ENCODE measurements around the gene FPR3. TPM values are rescaled to one million over a fixed set of nuclear protein-coding genes. Genes with fewer than 3 reads are reported as not detected.
"Not testable (repeated sequence)": the region's sequence is repeated elsewhere in the genome, so short reads cannot be mapped to it uniquely, and the experiment has no call there.

FPR3 gene
- total RNA-seq, 1 donor, result not detected

DNA sequence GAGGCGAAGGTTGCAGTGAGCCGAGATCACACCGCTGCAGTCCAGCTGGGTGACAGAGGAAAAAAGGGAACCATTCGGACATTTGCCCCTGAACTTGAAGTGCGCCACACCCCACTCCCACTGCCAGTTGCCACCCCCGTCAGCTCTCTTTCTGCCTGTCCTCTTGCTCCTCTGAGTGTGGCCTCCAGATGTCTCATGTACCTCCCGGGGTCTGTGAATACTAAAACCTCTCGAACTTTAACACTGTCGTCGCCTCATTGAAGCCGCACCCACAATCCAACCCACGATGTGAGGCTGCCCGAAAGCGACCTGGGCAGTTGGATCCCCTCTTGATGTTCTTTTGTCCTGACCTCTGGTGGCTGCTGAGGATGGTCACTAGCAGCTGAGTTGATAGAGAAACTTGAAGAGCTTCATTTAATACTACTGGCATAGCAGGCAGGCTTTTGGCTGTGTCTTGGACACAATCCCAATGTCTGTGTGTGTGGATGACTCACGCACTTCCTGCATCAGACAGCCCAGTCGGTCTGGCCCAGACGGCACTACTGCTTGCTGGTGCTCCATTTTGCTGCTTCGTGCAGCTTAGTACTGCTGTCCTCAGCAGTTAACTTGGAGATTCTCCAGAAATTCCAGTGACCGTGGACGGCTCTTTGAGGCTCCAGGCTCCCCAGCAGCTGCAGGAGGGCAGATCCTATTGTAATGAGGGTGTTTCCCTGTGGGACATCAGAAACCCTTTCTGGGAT, 4.2 kb downstream of the FPR3 start:
- no peak overlapping the region for H3K4me3 ChIP-seq (ENCODE audit: low read depth, low read length)
- peak; percentile 98 for DNase-seq (ENCODE audit: low read depth)
- TF ChIP-seq, protein P1, sequence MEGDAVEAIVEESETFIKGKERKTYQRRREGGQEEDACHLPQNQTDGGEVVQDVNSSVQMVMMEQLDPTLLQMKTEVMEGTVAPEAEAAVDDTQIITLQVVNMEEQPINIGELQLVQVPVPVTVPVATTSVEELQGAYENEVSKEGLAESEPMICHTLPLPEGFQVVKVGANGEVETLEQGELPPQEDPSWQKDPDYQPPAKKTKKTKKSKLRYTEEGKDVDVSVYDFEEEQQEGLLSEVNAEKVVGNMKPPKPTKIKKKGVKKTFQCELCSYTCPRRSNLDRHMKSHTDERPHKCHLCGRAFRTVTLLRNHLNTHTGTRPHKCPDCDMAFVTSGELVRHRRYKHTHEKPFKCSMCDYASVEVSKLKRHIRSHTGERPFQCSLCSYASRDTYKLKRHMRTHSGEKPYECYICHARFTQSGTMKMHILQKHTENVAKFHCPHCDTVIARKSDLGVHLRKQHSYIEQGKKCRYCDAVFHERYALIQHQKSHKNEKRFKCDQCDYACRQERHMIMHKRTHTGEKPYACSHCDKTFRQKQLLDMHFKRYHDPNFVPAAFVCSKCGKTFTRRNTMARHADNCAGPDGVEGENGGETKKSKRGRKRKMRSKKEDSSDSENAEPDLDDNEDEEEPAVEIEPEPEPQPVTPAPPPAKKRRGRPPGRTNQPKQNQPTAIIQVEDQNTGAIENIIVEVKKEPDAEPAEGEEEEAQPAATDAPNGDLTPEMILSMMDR (IDR thresholded peaks at IDR 0.05; ENCODE audit: insufficient read depth, low read depth, low read length), result peak; percentile 21

DNA sequence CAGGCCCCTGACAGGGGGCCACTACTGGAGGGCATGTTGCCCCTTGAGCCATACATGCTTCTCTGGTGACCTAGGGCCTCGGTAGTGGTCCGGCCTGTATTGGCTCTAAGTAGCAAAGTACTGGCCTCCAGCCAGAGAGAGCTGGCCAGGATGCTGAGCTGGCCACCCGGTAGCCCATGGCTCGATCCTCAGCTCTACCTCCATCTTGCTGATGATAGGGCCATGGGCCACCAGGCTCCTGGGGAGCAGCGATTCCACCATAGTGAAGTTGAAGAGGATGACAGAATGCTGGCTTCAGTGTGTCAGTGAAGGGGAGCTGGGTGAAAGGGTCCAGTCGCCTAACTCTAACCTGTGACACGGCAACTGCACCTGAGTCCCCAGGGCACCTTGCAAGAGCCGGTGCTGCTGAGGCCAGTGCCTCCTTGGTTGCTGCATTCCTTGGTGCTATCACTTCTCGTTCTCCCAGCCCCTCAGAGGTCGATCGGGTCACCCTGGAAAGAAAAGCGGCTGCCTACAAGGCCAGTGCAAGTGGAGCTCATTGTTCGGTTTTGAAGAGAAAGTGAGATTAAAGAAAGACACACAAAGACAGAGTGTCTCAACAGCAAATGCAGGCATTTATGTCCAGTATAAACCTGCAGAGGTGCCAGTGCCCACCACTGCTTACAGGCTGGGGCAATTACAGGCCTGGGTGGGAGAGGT, 5.0 kb downstream of the FPR3 start:
- TF ChIP-seq, protein P1 (IDR thresholded peaks at IDR 0.05; ENCODE audit: insufficient read depth, low read depth, low read length), result no peak
- no peak overlapping the region for H3K4me3 ChIP-seq (ENCODE audit: low read depth, low read length)
- DNase-seq (ENCODE audit: low read depth), result no peak

DNA sequence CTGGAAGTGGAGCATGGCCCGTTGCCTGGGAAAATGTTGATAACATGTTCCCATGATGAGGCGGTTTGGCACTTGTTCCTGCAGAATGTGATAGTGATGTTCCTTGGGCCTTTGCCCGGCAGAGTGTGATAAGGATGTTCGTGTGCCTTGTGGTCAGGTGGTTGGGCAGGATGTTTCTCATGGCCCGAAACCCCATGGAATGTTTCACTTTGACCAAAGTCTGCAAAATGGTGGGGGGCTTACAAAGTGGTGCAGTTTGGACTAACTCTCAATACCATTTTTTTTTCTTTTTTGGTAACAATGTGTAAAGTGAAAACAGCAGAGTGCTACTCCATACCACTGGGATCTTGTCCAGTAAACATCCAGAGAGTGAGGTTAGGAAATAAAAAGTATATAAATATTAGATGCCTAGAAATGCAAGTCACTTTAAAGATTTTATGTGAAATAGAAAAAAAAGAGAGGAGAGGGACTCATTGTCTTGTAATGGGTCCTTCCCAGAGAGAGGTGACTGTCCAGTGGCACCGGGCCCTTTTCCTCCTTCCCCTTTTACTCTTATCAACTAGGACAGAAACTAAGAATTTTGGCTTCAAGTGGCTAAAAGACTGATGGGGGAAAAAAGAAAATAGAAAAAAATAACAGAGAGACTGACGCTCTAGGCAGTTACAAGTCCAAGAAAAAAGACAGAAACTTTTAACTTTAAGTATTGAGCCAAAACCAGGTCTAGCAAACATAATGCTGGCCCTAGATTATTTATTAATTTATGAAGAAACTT, 5.7 kb downstream of the FPR3 start:
- TF ChIP-seq, protein P1 (IDR thresholded peaks at IDR 0.05; ENCODE audit: insufficient read depth, low read depth, low read length), result no peak
- DNase-seq (ENCODE audit: low read depth), result peak; percentile 99
- no peak overlapping the region for H3K4me3 ChIP-seq (ENCODE audit: low read depth, low read length)

DNA sequence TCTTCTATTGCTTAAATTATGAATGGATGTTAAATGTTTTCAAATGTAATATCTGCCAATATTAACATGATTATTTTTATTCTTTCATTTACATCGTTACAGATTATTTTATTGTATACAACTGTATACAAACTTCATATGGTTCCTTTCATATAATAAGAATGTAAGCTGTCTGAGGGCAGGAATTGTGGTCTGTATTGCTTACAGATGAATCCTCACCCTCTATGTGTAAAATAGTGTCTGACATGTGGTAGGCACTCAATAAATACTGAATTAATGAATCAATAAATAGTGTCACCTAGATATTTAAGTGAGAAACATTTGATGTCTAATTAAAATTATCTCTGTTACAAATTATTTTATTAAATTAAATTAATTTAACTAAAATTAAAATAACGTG, 7.8 kb downstream of the FPR3 start:
- TF ChIP-seq, protein P1 (IDR thresholded peaks at IDR 0.05; ENCODE audit: insufficient read depth, low read depth, low read length), result no peak
- H3K4me3 ChIP-seq (ENCODE audit: low read depth, low read length), result no peak overlapping the region
- no peak for DNase-seq (ENCODE audit: low read depth)

DNA sequence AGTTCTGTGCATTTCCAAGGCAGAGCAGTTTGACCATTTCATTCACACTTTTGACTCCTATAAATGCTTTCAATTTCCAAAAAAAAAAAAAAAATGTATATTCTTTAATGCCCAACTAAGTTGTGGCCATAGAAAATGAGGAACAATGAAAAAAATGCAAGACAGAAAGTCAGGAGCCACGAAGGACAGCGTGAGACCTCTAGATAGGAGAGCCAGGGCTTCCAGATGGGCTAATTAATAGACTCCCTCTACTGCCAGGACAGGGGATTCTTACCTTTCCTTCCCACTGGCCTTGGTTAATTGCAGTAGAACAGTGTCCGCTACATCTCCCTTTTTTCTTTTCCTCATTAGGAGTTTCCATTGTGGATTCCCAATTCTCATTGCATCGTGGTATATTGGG, 8.6 kb downstream of the FPR3 start:
- H3K4me3 ChIP-seq (ENCODE audit: low read depth, low read length), result no peak overlapping the region
- TF ChIP-seq, protein P1 (IDR thresholded peaks at IDR 0.05; ENCODE audit: insufficient read depth, low read depth, low read length), result no peak
- no peak for DNase-seq (ENCODE audit: low read depth)

DNA sequence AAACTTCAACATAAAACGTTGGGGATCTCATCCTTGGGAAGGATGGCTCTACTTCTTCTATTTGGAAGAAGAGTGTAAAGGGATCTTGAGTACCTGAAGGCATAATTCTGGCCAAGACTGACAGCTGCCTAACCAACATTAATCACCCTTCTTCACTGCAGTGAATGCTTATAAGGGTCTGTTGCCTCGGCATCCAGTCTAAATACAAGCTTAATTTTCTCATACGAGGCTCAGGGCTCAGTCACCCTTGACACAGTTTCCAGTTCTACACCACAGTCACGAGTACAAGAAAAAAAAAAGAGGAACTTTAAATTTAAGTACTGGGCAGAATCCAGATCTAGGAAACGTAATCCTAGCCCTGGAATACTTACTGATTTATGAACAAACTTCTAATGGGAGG, 9.0 kb downstream of the FPR3 start:
- DNase-seq (ENCODE audit: low read depth), result no peak
- H3K4me3 ChIP-seq (ENCODE audit: low read depth, low read length), result no peak overlapping the region
- TF ChIP-seq, protein P1 (IDR thresholded peaks at IDR 0.05; ENCODE audit: insufficient read depth, low read depth, low read length), result no peak

DNA sequence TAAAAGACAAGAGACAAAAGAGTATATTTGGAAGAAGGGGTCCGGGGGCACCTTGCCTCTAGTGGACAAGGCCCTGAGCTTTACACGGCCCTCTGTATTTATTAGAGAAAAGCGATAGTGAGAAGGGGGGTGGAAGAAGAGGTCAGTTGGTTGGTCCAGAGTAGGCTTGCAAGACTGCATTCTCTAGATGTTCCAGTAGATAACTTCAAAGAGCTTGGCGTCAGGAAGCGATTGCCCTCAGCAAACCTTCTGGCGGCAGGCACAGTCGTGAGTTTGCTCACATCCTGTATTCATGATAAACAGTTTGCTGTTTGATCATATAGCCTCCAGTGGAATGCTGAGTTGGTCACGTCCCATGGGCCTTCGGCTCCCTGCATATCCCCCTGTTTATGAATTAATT, 9.8 kb downstream of the FPR3 start:
- H3K4me3 ChIP-seq (ENCODE audit: low read depth, low read length), result not testable (repeated sequence)
- DNase-seq (ENCODE audit: low read depth), result peak; percentile 94

DNA sequence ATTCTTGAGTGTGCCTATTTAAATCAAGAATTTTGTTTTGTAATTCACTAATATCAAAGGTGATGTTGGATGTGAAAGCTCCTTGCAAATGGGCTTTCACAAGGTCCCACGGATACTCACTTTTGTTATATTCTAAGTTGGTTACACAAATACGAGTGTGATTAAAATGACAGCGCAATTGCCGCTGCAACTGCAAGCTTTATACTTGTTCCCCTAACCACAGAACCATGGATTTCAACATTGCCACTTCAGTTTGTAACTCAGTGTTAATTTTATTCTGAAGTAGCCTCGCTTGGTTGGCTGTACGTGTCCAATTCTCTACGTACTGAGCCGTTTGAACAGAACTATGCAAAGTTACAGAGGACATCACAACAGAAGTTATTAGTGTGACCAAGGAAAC, 10.4 kb downstream of the FPR3 start:
- not testable (repeated sequence) for DNase-seq (ENCODE audit: low read depth); H3K4me3 ChIP-seq (ENCODE audit: low read depth, low read length)

DNA sequence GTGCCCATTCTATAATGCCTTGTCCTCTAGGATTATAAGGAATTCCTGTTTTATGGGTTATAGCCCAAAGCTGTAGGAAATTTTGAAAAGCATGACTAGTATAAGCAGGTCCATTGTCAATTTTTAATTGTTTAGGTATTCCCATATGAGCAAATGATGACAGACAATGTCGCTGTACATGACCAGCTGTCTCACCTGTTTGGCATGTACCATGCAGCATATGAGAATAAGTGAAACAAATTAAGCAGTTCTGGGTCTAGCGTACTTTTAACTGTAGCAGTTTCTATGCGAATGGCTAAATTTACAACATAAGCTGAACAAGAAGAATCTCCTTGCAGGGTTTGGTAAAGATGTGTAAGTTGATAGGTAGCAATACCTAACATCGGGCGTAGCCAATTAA, 11.6 kb downstream of the FPR3 start:
- not testable (repeated sequence) for DNase-seq (ENCODE audit: low read depth); H3K4me3 ChIP-seq (ENCODE audit: low read depth, low read length)

Data from fibroblast of villous mesenchyme (primary cell).